IMR-90 (cell line): ENCODE measurements around the gene AFTPH. TPM values are rescaled to one million over a fixed set of nuclear protein-coding genes. Genes with fewer than 3 reads are reported as not detected.

Source experiments
- ATAC-seq: fragments of 200-7000 bp; cut with Tn5 transposase; 2 replicates; pipeline ENCODE4 v1.9.1; 2020; ENCODE audit warnings: low read depth, mild to moderate bottlenecking, moderate library complexity
- BruUV-seq: library from RNA; stranded (reverse); fragments of 400-500 nt; replicated peaks from 2 replicates; lab custom pipeline; 2021; lab: Mats Ljungman, UMichigan
- CTCF ChIA-PET: fragments of 300-600 bp; formaldehyde crosslinking; extraction: SDS; loops from one replicate; lab custom pipeline; 2021; ENCODE audit warnings: antibody characterized with exemption; lab: Yijun Ruan, JAX
- POLR2A ChIA-PET: fragments of 300-600 bp; sonication (Branson Sonifier 250); formaldehyde crosslinking; loops from one replicate; lab custom pipeline; 2022; ENCODE audit warnings: antibody characterized with exemption; ENCODE audit not compliant: unreplicated experiment; lab: Charles Lee
- DNase-seq: peaks from one replicate; pipeline ENCODE4 v3.0.0; 2013
- H2AFZ ChIP-seq: replicated peaks from 2 replicates; pipeline ENCODE3; 2013; ENCODE audit warnings: low read length, mild to moderate bottlenecking; ENCODE audit not compliant: poor library complexity
- H2AK5ac ChIP-seq: 2 replicates; pipeline ENCODE4 v1.6.1; 2013; ENCODE audit warnings: low read depth, low read length, inconsistent platforms
- H2AK9ac ChIP-seq: replicated peaks from 2 replicates; pipeline ENCODE3; 2013; ENCODE audit warnings: mild to moderate bottlenecking, low read depth, low read length, moderate library complexity; ENCODE audit not compliant: poor library complexity
- H2BK120ac ChIP-seq: 2 replicates; pipeline ENCODE4 v1.6.1; 2013; ENCODE audit warnings: low read depth, low read length, inconsistent platforms
- H2BK15ac ChIP-seq: 3 replicates; pipeline ENCODE4 v1.6.1; 2013; ENCODE audit warnings: low read depth, low read length, inconsistent platforms
- H2BK20ac ChIP-seq: 2 replicates; pipeline ENCODE4 v1.6.1; 2013; ENCODE audit warnings: low read depth, mild to moderate bottlenecking, inconsistent platforms, low read length, moderate library complexity
- H2BK5ac ChIP-seq: 2 replicates; pipeline ENCODE4 v1.6.1; 2013; ENCODE audit warnings: mild to moderate bottlenecking, low read depth, low read length, inconsistent platforms; ENCODE audit not compliant: poor library complexity, severe bottlenecking
- H3K14ac ChIP-seq: replicated peaks from 2 replicates; pipeline ENCODE4 v1.6.1; 2013; ENCODE audit warnings: low read depth, low read length, inconsistent platforms
- H3K18ac ChIP-seq: 2 replicates; pipeline ENCODE4 v1.6.1; 2013; ENCODE audit warnings: low read depth, low read length, control low read depth
- H3K23ac ChIP-seq: 2 replicates; pipeline ENCODE4 v1.6.1; 2013; ENCODE audit warnings: low read depth, low read length, inconsistent platforms
- H3K27ac ChIP-seq: 2 replicates; pipeline ENCODE4 v1.5.1; 2013; ENCODE audit warnings: mild to moderate bottlenecking, control low read depth, low read length; ENCODE audit not compliant: insufficient read depth
- H3K27me3 ChIP-seq: 2 replicates; pipeline ENCODE4 v1.6.1; 2013; ENCODE audit warnings: low read length; ENCODE audit not compliant: control insufficient read depth, insufficient read depth
- H3K36me3 ChIP-seq: 2 replicates; pipeline ENCODE4 v1.6.1; 2013; ENCODE audit warnings: low read length, mixed read lengths; ENCODE audit not compliant: control insufficient read depth, insufficient read depth
- H3K4ac ChIP-seq: 2 replicates; pipeline ENCODE4 v1.6.1; 2013; ENCODE audit warnings: low read depth, low read length, inconsistent platforms
- H3K4me1 ChIP-seq: 2 replicates; pipeline ENCODE4 v1.6.1; 2013; ENCODE audit warnings: low read length, mixed read lengths; ENCODE audit not compliant: control insufficient read depth, insufficient read depth
- H3K4me2 ChIP-seq: 2 replicates; pipeline ENCODE4 v1.6.1; 2013; ENCODE audit warnings: low read depth, mild to moderate bottlenecking, control low read depth, low read length, moderate library complexity
- H3K4me3 ChIP-seq: 2 replicates; pipeline ENCODE4 v1.5.1; 2013; ENCODE audit warnings: low read depth, mild to moderate bottlenecking, control low read depth, low read length, moderate library complexity; ENCODE audit not compliant: insufficient read depth
- H3K56ac ChIP-seq: 2 replicates; pipeline ENCODE4 v1.6.1; 2013; ENCODE audit warnings: low read length, inconsistent platforms; ENCODE audit not compliant: insufficient read depth; ENCODE audit errors: extremely low read depth
- H3K79me1 ChIP-seq, 2 experiments: 2 replicates each; pipeline ENCODE4 v1.6.1; 2013; ENCODE audit warnings: low read length in 2 of 2, inconsistent platforms in 1 of 2, low read depth in 1 of 2
- H3K9ac ChIP-seq: 2 replicates; pipeline ENCODE4 v1.6.1; 2013; ENCODE audit warnings: low read depth, low read length, control low read depth
- H3K9me1 ChIP-seq: 2 replicates; pipeline ENCODE4 v1.6.1; 2013; ENCODE audit warnings: low read length, inconsistent platforms; ENCODE audit not compliant: insufficient read depth
- H3K9me3 ChIP-seq: 2 replicates; pipeline ENCODE4 v1.6.1; 2013; ENCODE audit warnings: low read length; ENCODE audit not compliant: control insufficient read depth, insufficient read depth
- H4K20me1 ChIP-seq: 2 replicates; pipeline ENCODE4 v1.6.1; 2013; ENCODE audit warnings: low read length, inconsistent platforms; ENCODE audit not compliant: insufficient read depth
- H4K5ac ChIP-seq: 2 replicates; pipeline ENCODE4 v1.6.1; 2013; ENCODE audit warnings: mild to moderate bottlenecking, low read depth, low read length, control low read depth
- H4K8ac ChIP-seq, 2 experiments: 2 replicates each; pipeline ENCODE4 v1.6.1; 2013; ENCODE audit warnings: low read depth in 2 of 2, low read length in 2 of 2, control low read depth in 1 of 2, inconsistent platforms in 1 of 2
- H4K91ac ChIP-seq: 2 replicates; pipeline ENCODE4 v1.6.1; 2013; ENCODE audit warnings: low read depth, low read length, inconsistent platforms; ENCODE audit not compliant: insufficient read depth
- RFX5 ChIP-seq: IDR thresholded peaks from 2 replicates; pipeline ENCODE4 v1.8.0; 2012; ENCODE audit warnings: low read depth, mild to moderate bottlenecking, low read length, moderate library complexity
- USF2 ChIP-seq: fragments of 150-350 bp; IDR thresholded peaks from 2 replicates; pipeline ENCODE4 v1.6.1; 2017; ENCODE audit warnings: mild to moderate bottlenecking, antibody characterized with exemption, low read length, low read depth
- WGBS, 2 experiments: methylation state at CpG; one replicate each; pipeline versions ENCODE4 v1.1.5 to v1.1.7; 2013; ENCODE audit warnings: missing lambda C conversion rate in 2 of 2; ENCODE audit not compliant: insufficient read length in 1 of 2; ENCODE audit errors: extremely low coverage in 2 of 2; 5-methylcytosine and 5-hydroxymethylcytosine counted together
- dilution Hi-C: fragments of 300-500 bp; cut with HindIII; formaldehyde crosslinking; loops from one replicate; pipeline ENCODE4 v1.14.3; 2018; ENCODE audit warnings: low sequenced_read_pairs; ENCODE audit not compliant: unreplicated experiment
- in situ Hi-C: fragments of 300-500 bp; cut with MboI; formaldehyde crosslinking; loops from 3 replicates; pipeline ENCODE4 v1.14.3; 2019; ENCODE audit warnings: low sequenced_read_pairs, inconsistent platforms, mixed read lengths
- intact Hi-C: fragments of 100-400 bp; cut with micrococcal nuclease; formaldehyde crosslinking; loops from 2 replicates; pipeline ENCODE4 v1.10.0; 2022
- polyA plus RNA-seq, 3 experiments: library from polyadenylated mRNA; depleted of rRNA; stranded (reverse); fragments of >200 nt; gene quantifications; 2 replicates each; pipeline ENCODE4 v1.2.3, GENCODE V29; 2012; ENCODE audit warnings: low replicate concordance in 1 of 3
- total RNA-seq: library from RNA; depleted of rRNA; stranded (reverse); fragments of >200 nt; gene quantifications from 2 replicates; pipeline ENCODE4 v1.2.3, GENCODE V29; 2012

AFTPH gene
- total and polyA plus RNA-seq, 2 of the 4 experiments (the other 2 are of a cell fraction) = 9.4 to 19.9 TPM

- H3K56ac ChIP-seq = no peak overlapping the region
- H3K79me1 ChIP-seq = no peaks in the 10 kb centered on the region
- H3K9me3 ChIP-seq = peaks cover 4% of the 10 kb centered on the region
- H3K18ac ChIP-seq = no peak overlapping the region
- ATAC-seq = no peak
- H2BK15ac ChIP-seq = no peak overlapping the region
- dilution Hi-C loops = no loop called here
- H3K4me1 ChIP-seq = peaks cover 1% of the 10 kb centered on the region; the same call in 1 of the 2 replicates
- TF ChIP-seq RFX5 (no peak), USF2 (no peak)
- no peak overlapping the region for H2AFZ ChIP-seq
- no peak overlapping the region for H3K4ac ChIP-seq
- peaks cover 69% of the 10 kb centered on the region for H3K27me3 ChIP-seq
- in situ Hi-C loops = no loop called here
- H3K4me3 ChIP-seq = no peak overlapping the region
- H3K9ac ChIP-seq = no peak overlapping the region
- no peak overlapping the region for H3K23ac ChIP-seq
- H3K36me3 ChIP-seq = no peaks in the 10 kb centered on the region
- no peak overlapping the region for H2BK120ac ChIP-seq
- no peaks in the 10 kb centered on the region for H3K9me1 ChIP-seq
- no peak overlapping the region for H2BK5ac ChIP-seq
- H2AK9ac ChIP-seq = no peak overlapping the region
- POLR2A ChIA-PET = no interaction called here
- WGBS, 2 experiments = no CpG with 5 or more reads among the region's 5 CpGs
- no peak overlapping the region for H4K91ac ChIP-seq
- H4K20me1 ChIP-seq = no peaks in the 10 kb centered on the region
- H2AK5ac ChIP-seq = no peak overlapping the region
- H3K4me2 ChIP-seq = no peak overlapping the region
- no peak overlapping the region for H2BK20ac ChIP-seq
- CTCF ChIA-PET = no interaction called here
- no peak overlapping the region for H3K27ac ChIP-seq
- no peak for DNase-seq
- H4K8ac ChIP-seq = no peak overlapping the region
- H4K5ac ChIP-seq = no peak overlapping the region
- intact Hi-C loops = no loop called here
- H3K14ac ChIP-seq = no peak overlapping the region
- BruUV-seq = no TSS peak
Measured at GRCh38 chr2:64605991-64606478, 81.9 kb downstream of the AFTPH start.
